EH (cell line): Measurements from ENCODE around the gene ARV1.
A peak's percentile ranks its signal among the peaks of the same experiment; 100 is the strongest.
"Not testable (repeated sequence)": the region's sequence is repeated elsewhere in the genome, so short reads cannot be mapped to it uniquely, and the experiment has no call there.

Experiments
- DNase-seq: peaks from one replicate; pipeline ENCODE4 v3.0.0-alpha.2; 2015; ENCODE audit warnings: low read depth

The ARV1 gene

GRCh38 chr1:231020139-231020601 is 41.3 kb downstream of the ARV1 start:
- DNase-seq = peak; percentile 20

GRCh38 chr1:231020816-231021215 is 41.9 kb downstream of the ARV1 start:
- DNase-seq = peak; percentile 32

GRCh38 chr1:231021540-231022031 is 42.7 kb downstream of the ARV1 start:
- peak; percentile 30 for DNase-seq

GRCh38 chr1:231022543-231022942 is 43.6 kb downstream of the ARV1 start:
- DNase-seq = not testable (repeated sequence)

GRCh38 chr1:231023150-231023549 is 44.3 kb downstream of the ARV1 start:
- no peak for DNase-seq

GRCh38 chr1:231026576-231026975 is 47.7 kb downstream of the ARV1 start:
- no peak for DNase-seq

- DNase-seq = no peak
These were observed 48.4 kb downstream of the ARV1 start for GRCh38 chr1:231027136-231027925.

GRCh38 chr1:231027971-231028370 is 49.1 kb downstream of the ARV1 start:
- DNase-seq = no peak

- no peak for DNase-seq
These were observed 49.8 kb downstream of the ARV1 start for GRCh38 chr1:231028682-231029081.

- DNase-seq = not testable (repeated sequence)
These were observed 50.4 kb downstream of the ARV1 start for GRCh38 chr1:231029247-231029646.

GRCh38 chr1:231029841-231030240 is 50.9 kb downstream of the ARV1 start:
- DNase-seq = no peak

- DNase-seq = peak; percentile 19
These were observed 54.1 kb downstream of the ARV1 start for GRCh38 chr1:231032963-231033362.

- no peak for DNase-seq
These were observed 56.9 kb downstream of the ARV1 start for GRCh38 chr1:231035799-231036198.

- DNase-seq = no peak
These were observed 57.5 kb downstream of the ARV1 start for GRCh38 chr1:231036416-231036815.

GRCh38 chr1:231037585-231038517 is 59.0 kb downstream of the ARV1 start:
- DNase-seq = peak; percentile 14

GRCh38 chr1:231039161-231040018 is 60.5 kb downstream of the ARV1 start:
- DNase-seq = peak; percentile 51

- DNase-seq = peak; percentile 48
These were observed 61.3 kb downstream of the ARV1 start, which contains the start of gene FAM89A for GRCh38 chr1:231040019-231040799. FAM89A (minus strand) TSS chr1:231040254; CDS start chr1:231040211, 43 bp downstream.

GRCh38 chr1:231040800-231041718 is 62.2 kb downstream of the ARV1 start:
- no peak for DNase-seq

GRCh38 chr1:231041719-231042261 is 62.9 kb downstream of the ARV1 start:
- DNase-seq = no peak
